IPS-20b (cell line): ENCODE data around the gene PKIG.

Experiments used
- H3K27ac ChIP-seq: one replicate; pipeline ENCODE4 v1.5.1; 2013; ENCODE audit warnings: low read length
- H3K27me3 ChIP-seq: 2 replicates; pipeline ENCODE4 v1.6.1; 2013; ENCODE audit warnings: mild to moderate bottlenecking, low read length, inconsistent platforms; ENCODE audit not compliant: insufficient read depth
- H3K36me3 ChIP-seq: 2 replicates; pipeline ENCODE4 v1.6.1; 2013; ENCODE audit warnings: low read depth, mild to moderate bottlenecking, inconsistent platforms, low read length, moderate library complexity; ENCODE audit not compliant: insufficient read depth
- H3K4me1 ChIP-seq: 2 replicates; pipeline ENCODE4 v1.6.1; 2013; ENCODE audit warnings: mild to moderate bottlenecking, control low read depth, inconsistent platforms, low read length, moderate library complexity; ENCODE audit not compliant: insufficient read depth
- H3K4me3 ChIP-seq: 2 replicates; pipeline ENCODE4 v1.5.1; 2013; ENCODE audit warnings: mild to moderate bottlenecking, low read length, inconsistent platforms
- H3K9ac ChIP-seq: 2 replicates; pipeline ENCODE4 v1.6.1; 2013; ENCODE audit warnings: low read depth, mild to moderate bottlenecking, inconsistent platforms, low read length, moderate library complexity
- H3K9me3 ChIP-seq: 2 replicates; pipeline ENCODE4 v1.6.1; 2013; ENCODE audit warnings: mild to moderate bottlenecking, low read depth, low read length, inconsistent platforms; ENCODE audit not compliant: insufficient read depth

Gene PKIG

DNA sequence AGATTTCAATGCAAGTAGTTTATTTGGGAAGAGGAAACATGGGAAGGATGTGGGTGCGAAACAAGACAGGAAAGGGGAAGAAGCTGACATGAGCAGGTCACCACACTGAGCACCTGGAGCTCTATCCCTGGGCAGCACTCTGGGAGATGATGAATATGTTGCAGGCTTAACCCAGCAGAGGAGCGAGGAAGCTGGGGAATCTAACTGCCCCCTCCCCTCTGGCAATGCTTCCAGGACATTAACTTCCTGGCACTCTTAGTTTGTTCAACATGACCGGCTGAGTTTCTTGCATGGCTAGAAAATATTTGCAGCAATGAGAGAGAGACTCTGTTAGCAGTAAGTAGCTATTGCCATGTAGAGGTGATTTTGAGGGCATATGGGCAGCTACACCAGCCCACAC, 74.1 kb downstream of the PKIG start:
- Histone ChIP-seq H3K4me1 (peaks cover 7% of the 10 kb centered on the region; the same call in 1 of the 2 replicates), H3K27me3 (peaks cover 20% of the 10 kb centered on the region), H3K27ac (no peak overlapping the region), H3K9ac (no peak overlapping the region), H3K9me3 (peaks cover 6% of the 10 kb centered on the region), H3K36me3 (no peaks in the 10 kb centered on the region), H3K4me3 (no peak overlapping the region)

DNA sequence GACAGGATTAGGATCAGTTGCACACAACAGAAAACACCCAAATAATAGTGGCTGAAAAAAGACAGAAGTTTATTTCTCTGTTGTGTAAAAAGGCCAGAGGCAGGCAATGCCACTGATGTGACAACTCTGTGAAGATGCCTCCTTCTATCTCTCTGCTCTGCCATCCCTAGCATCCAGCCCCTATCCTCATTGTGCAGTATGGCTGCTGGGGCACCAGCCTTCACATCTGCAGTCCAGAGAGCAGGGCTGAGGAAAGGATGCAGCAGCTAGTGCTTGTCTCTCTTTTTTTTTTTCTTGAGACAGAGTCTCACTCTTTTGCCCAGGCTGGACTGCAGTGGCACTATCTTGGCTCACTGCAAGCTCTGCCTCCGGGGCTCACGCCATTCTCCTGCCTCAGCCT, 75.5 kb downstream of the PKIG start:
- H3K9me3 ChIP-seq = peaks cover 6% of the 10 kb centered on the region
- H3K9ac ChIP-seq = no peak overlapping the region
- H3K4me1 ChIP-seq = peaks cover 5% of the 10 kb centered on the region; the same call in 1 of the 2 replicates
- H3K27ac ChIP-seq = no peak overlapping the region
- H3K4me3 ChIP-seq = no peak overlapping the region
- no peaks in the 10 kb centered on the region for H3K36me3 ChIP-seq
- H3K27me3 ChIP-seq = peaks cover 10% of the 10 kb centered on the region

DNA sequence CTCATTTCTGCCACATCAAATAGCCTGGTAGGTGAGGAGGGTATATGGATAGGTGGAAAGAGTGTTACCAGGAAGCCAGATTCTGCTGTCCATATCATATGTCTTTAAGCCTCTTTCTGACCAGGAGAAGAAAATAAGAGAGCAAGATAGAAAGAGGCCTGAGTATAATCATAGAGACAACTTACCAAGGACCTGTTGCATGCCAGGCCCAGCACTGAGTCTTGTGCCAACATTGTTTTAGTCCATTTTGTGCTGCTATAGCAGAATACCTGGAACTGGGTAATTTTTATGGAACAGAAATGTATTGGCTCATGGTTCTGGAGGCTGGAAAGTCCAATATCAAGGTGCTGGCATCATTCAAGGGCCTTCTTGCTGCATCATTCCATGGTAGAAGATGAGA, 76.4 kb downstream of the PKIG start:
- H3K4me1 ChIP-seq = peaks cover 5% of the 10 kb centered on the region; the same call in 1 of the 2 replicates
- peaks cover under 1% of the 10 kb centered on the region; the same call in 1 of the 2 replicates for H3K27me3 ChIP-seq
- no peaks in the 10 kb centered on the region for H3K36me3 ChIP-seq
- no peak overlapping the region for H3K27ac ChIP-seq
- H3K4me3 ChIP-seq = no peak overlapping the region
- H3K9me3 ChIP-seq = peaks cover 6% of the 10 kb centered on the region
- no peak overlapping the region for H3K9ac ChIP-seq

DNA sequence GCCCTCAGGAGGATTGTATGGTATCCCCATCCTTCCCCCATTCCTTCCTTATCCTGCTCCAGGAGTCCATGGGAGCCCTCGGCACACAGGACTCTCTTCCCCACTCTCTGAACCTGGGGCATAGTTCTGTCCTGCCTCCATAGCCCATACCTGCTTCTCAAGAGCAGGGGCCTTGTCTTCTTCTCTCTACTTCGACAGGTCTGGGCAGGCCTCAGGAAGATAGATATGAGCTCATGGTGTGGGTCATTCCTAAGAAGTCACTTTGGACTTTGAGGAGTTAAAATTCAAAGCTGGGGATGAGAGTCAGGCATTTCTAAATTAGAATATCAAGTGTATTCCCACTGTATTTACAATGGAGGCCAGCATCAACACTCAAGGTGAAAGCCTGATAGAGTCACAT, 77.6 kb downstream of the PKIG start:
- no peaks in the 10 kb centered on the region for H3K9me3 ChIP-seq

DNA sequence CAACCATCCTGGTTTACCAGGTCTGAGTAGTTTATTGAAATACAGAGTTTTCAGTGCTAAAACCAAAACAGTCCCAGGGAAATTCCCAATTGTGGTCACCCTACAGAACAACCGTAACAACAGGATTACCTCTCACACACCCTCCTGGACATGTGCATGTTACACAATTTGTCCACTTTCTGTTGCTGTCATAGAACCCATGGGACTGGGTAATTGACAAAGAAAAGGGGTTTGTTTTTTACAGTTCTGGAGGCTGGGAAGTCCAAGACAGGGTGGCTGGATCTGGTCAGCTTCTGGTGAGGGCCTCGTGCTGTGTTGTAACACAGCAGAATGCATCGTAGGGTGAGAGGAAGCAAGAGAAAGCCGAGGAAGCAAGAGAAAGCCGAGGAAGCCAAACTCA, 78.2 kb downstream of the PKIG start:
- Histone ChIP-seq H3K4me3 (no peak overlapping the region), H3K27ac (no peak overlapping the region), H3K9me3 (no peaks in the 10 kb centered on the region), H3K4me1 (peaks cover 5% of the 10 kb centered on the region; the same call in 1 of the 2 replicates), H3K9ac (no peak overlapping the region), H3K36me3 (no peaks in the 10 kb centered on the region), H3K27me3 (no peaks in the 10 kb centered on the region)

More for the DNA sequence above, 77.6 kb downstream of the PKIG start:
- H3K27me3 ChIP-seq = no peaks in the 10 kb centered on the region
- no peak overlapping the region for H3K9ac ChIP-seq
- no peak overlapping the region for H3K4me3 ChIP-seq
- H3K4me1 ChIP-seq = peaks cover 5% of the 10 kb centered on the region; the same call in 1 of the 2 replicates
- H3K27ac ChIP-seq = no peak overlapping the region
- no peaks in the 10 kb centered on the region for H3K36me3 ChIP-seq

DNA sequence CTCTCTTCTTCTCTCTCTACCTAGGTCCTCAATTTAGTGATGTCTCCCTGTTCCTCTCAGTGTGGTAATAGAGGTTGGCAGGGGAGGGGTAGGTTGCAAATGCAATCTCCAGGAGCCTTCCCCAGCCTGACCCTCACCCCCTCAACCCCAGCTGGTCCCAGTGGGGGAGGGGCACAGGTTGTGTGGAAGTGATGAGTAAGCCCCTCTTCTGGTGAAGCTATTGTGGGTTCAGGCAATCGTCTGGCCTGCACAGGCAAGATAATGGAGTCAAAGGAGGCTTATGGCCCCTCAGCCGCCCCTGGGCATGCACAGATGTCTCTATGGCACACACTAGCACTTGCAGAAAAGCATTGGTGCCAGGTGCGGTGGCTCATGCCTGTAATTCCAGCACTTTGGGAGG, 79.9 kb downstream of the PKIG start:
- Histone ChIP-seq H3K36me3 (no peaks in the 10 kb centered on the region), H3K9me3 (no peaks in the 10 kb centered on the region), H3K27ac (no peak overlapping the region), H3K4me1 (no peaks in the 10 kb centered on the region), H3K27me3 (no peaks in the 10 kb centered on the region), H3K9ac (no peak overlapping the region), H3K4me3 (no peak overlapping the region)

DNA sequence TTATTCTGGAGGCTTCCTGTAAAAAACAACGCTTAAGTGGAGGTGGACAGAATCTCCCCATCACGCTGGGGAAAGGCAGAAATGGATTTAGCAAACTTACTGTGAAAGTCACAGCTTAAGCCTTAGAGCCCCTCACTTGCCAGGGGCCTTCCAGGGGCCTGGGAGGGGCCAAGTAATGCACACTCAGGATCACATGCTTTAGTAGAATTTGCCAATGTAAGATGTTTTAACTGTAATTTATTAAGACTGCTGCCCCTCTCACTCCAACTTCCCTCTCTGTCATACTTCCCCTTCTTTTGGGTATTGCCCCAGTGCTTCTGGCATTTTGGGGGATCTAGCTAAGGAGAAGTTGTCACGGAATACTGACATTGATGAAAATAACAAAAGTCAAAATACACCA, 81.8 kb downstream of the PKIG start:
- Histone ChIP-seq H3K27ac (no peak overlapping the region), H3K36me3 (no peaks in the 10 kb centered on the region), H3K9me3 (no peaks in the 10 kb centered on the region)

DNA sequence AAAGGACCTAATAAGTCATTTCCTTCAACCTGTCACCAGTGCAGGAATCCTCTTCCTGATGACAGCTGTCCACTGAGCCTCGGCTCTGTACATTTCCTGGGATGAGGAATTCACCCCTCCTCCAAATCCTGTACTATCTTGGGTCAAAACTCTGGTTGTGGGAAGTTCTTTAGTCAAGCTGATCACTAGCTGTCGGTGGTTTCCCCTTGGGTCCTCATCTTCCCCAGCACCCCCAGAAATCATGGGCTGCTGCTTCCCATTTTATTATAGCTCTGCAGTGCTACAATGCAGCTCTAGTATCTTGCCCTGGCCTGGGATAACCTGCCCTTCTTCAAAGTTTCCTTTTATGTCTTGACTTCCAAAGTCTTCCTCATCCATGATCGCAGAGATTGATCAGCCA, 83.7 kb downstream of the PKIG start:
- Histone ChIP-seq H3K36me3 (no peaks in the 10 kb centered on the region), H3K9me3 (no peaks in the 10 kb centered on the region), H3K9ac (no peak overlapping the region), H3K4me1 (no peaks in the 10 kb centered on the region), H3K27me3 (no peaks in the 10 kb centered on the region), H3K27ac (no peak overlapping the region), H3K4me3 (no peak overlapping the region)

More for the DNA sequence above, 81.8 kb downstream of the PKIG start:
- H3K4me3 ChIP-seq = no peak overlapping the region
- H3K9ac ChIP-seq = no peak overlapping the region
- no peaks in the 10 kb centered on the region for H3K4me1 ChIP-seq
- H3K27me3 ChIP-seq = no peaks in the 10 kb centered on the region
